GM18508 (cell line): ENCODE measurements around the gene SAE1.
"Not testable (repeated sequence)": the region's sequence is repeated elsewhere in the genome, so short reads cannot be mapped to it uniquely, and the experiment has no call there.

Experiments
- ATAC-seq: cut with Tn5 transposase; IDR thresholded peaks from one replicate; pipeline ENCODE4 v1.9.1; 2021; ENCODE audit warnings: moderate number of reproducible peaks; ENCODE audit not compliant: insufficient read depth, unreplicated experiment

The SAE1 gene

GRCh38 chr19:47124937-47125668, 5.5 kb upstream of the SAE1 start:
- ATAC-seq: no peak

GRCh38 chr19:47125669-47125938, 5.0 kb upstream of the SAE1 start:
- no peak for ATAC-seq

- no peak for ATAC-seq
These were observed 1.1 kb upstream of the SAE1 start for GRCh38 chr19:47129579-47129978.

GRCh38 chr19:47130120-47130588, 481 bp upstream of the SAE1 start:
- no peak for ATAC-seq

GRCh38 chr19:47132194-47132852, 1.7 kb downstream of the SAE1 start:
- ATAC-seq: no peak

GRCh38 chr19:47133021-47133471, 2.4 kb downstream of the SAE1 start:
- ATAC-seq: no peak

- ATAC-seq: no peak
These were observed 3.9 kb downstream of the SAE1 start for GRCh38 chr19:47134545-47134944.

- ATAC-seq: no peak
These were observed 4.5 kb downstream of the SAE1 start for GRCh38 chr19:47135156-47135555.

GRCh38 chr19:47141252-47141651, 10.6 kb downstream of the SAE1 start:
- not testable (repeated sequence) for ATAC-seq

- ATAC-seq: no peak
These were observed 11.1 kb downstream of the SAE1 start for GRCh38 chr19:47141695-47142094.

GRCh38 chr19:47142779-47143178, 12.1 kb downstream of the SAE1 start:
- no peak for ATAC-seq

GRCh38 chr19:47143322-47144073, 12.9 kb downstream of the SAE1 start:
- no peak for ATAC-seq

GRCh38 chr19:47144630-47145029, 14.0 kb downstream of the SAE1 start:
- no peak for ATAC-seq

- ATAC-seq: no peak
These were observed 15.2 kb downstream of the SAE1 start for GRCh38 chr19:47145639-47146486.

- ATAC-seq: no peak
These were observed 16.3 kb downstream of the SAE1 start for GRCh38 chr19:47146920-47147319.

GRCh38 chr19:47151627-47152026, 21.0 kb downstream of the SAE1 start:
- ATAC-seq: no peak

- no peak for ATAC-seq
These were observed 21.6 kb downstream of the SAE1 start for GRCh38 chr19:47152205-47152604.

GRCh38 chr19:47152632-47153031, 22.0 kb downstream of the SAE1 start:
- no peak for ATAC-seq

- no peak for ATAC-seq
These were observed 22.6 kb downstream of the SAE1 start for GRCh38 chr19:47153266-47153665.

- no peak for ATAC-seq
These were observed 24.5 kb downstream of the SAE1 start for GRCh38 chr19:47155148-47155547.
